Stimulated activated CD4-positive, alpha-beta T cell treated with anti-CD3 and anti-CD28 coated beads, Interleukin-12 subunit alpha, Interleukin-12 subunit beta, amount 100 ng/mL, for 4 hours (primary cell): ENCODE data around the gene ARMC5.
"Not testable (repeated sequence)": the region's sequence is repeated elsewhere in the genome, so short reads cannot be mapped to it uniquely, and the experiment has no call there.

Source experiments
- DNase-seq: peaks from one replicate; pipeline ENCODE4 v3.0.0-alpha.2; 2020

ARMC5 gene

GRCh38 chr16:31435341-31436220 lies 23.7 kb upstream of the ARMC5 start:
- DNase-seq: no peak

DNA sequence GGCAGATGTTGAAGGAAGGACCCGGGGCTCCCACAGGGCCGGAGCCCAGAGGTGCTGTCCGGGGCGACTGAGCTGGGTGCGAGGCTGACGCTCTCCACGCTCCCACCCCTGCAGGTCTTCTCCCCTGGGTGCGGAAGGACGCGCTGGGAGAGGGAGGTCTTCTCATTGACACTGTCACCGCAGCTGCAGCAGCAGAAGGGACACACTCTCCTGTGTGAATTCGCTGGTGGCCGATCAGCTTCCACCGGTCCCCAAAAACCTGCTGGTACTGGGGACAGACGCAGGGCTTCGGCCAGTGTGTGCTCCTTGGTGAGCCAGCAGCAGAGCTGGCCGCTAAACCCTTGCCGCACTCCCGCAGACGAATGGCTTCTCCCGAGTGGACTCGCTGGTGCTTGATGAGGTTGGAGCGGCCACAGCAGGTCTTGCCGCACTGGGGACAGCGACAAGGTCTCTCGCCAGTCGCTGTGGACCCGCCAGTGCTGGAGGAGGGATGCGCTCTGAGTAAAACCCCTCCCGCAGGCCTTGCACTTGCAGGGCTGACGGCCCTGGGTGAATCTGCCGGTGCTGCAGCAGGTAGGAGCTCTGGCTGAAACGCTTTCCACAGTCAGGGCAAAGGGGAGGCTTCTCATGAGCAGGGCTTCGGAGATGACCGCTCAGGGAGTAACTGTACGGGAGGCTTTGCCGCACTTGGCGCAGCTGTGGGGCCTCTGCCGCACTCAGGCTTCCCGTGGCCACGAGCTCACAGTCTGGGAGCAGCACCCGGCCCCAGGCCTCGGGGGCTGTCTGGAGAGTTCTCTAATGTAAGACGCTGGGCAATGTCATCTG lies 22.9 kb upstream of the ARMC5 start:
- no peak for DNase-seq

- no peak for DNase-seq
Measured at GRCh38 chr16:31438414-31438813, 20.9 kb upstream of the ARMC5 start.

GRCh38 chr16:31439023-31439422 lies 20.3 kb upstream of the ARMC5 start:
- not testable (repeated sequence) for DNase-seq

DNA sequence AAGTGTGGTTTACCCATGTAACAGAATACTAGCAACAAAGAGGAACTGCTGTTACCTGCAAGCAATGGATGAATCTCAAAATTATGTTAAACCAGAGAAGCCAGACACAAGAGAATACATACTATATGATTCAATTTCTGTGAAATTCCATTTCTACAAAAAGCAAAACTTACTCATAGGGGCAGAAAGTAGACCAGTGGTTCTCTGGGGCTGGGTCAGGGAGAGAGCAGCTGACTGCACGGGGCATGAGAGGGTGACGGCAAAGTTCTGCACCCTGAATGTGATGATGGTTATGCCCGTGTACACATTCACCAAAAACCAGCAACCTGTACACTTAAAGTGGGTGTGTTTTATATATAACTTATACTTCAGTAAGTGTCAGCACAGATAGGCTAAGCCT lies 19.8 kb upstream of the ARMC5 start:
- DNase-seq: no peak

DNA sequence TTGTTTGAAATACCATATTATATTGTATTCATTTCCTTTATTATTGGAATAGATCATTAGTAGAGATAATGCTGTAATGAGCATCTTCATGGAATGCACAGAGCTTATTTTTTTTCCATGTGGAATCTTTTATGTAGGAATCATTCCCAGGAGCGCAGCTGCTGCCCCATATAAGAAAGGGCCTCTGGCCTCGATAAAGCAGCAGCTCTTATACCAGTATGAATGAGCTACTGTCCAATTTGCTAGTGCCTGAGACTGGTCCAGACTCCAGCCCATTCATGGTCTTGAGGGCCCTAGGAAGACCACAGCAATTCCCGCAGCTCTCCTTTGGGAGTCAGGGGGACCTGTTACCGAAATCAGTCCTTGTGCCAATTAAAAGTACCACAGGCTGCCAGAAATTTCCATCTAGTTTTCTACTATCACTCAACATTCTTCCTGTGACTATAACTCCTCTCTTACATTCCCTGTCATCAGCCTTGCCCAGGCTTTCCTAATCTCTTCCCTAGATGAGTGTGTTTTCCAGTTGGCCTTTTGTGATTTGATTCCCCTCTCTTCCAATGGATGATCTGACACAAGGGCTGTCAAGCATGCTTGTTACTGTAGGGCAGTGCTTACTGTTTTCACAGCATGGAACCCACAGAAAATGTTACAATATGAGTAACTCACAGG lies 18.7 kb upstream of the ARMC5 start:
- no peak for DNase-seq

DNA sequence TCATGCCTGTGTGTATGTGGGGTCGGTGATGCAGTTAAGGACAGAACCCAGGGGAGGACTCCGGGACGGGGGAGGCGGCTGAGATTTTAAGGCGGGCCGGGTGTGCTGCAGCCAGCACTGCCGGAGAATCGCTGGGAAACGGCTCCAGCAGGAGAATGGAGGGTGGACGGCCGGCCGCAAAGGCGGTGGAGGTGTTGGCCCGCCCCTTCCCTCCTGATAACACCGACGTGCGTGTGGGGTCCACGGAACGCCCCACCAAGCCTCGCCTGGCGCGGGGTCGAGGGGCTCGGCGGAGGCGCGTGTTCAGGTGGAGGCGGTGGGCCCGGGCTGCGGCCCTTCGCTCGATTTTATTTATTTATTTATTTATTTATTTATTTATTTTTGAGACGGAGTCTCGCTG lies 17.3 kb upstream of the ARMC5 start:
- DNase-seq: no peak

DNA sequence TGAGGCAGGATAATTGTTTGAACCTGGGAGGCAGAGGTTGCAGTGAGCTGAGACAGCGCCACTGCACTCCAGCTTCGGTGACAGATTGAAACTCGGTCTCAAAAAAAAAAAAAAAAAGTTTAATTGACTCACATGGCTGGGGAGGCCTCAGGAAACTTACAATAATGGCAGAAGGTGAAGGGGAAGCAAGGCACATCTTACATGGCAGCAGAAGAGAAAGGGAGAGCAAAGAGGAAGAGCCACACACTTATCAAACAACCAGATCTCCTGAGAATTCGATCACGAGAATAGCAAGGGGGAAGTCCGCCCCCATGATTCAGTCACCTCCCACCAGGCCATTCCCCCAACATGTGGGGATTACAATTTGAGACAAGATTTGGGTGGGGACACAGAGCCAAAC lies 13.4 kb upstream of the ARMC5 start:
- DNase-seq: not testable (repeated sequence)

- no peak for DNase-seq
Measured at GRCh38 chr16:31451201-31451600, 8.1 kb upstream of the ARMC5 start.

- DNase-seq: no peak
Measured at GRCh38 chr16:31451681-31452351, 7.5 kb upstream of the ARMC5 start.

GRCh38 chr16:31452631-31453106 lies 6.6 kb upstream of the ARMC5 start:
- DNase-seq: no peak

DNA sequence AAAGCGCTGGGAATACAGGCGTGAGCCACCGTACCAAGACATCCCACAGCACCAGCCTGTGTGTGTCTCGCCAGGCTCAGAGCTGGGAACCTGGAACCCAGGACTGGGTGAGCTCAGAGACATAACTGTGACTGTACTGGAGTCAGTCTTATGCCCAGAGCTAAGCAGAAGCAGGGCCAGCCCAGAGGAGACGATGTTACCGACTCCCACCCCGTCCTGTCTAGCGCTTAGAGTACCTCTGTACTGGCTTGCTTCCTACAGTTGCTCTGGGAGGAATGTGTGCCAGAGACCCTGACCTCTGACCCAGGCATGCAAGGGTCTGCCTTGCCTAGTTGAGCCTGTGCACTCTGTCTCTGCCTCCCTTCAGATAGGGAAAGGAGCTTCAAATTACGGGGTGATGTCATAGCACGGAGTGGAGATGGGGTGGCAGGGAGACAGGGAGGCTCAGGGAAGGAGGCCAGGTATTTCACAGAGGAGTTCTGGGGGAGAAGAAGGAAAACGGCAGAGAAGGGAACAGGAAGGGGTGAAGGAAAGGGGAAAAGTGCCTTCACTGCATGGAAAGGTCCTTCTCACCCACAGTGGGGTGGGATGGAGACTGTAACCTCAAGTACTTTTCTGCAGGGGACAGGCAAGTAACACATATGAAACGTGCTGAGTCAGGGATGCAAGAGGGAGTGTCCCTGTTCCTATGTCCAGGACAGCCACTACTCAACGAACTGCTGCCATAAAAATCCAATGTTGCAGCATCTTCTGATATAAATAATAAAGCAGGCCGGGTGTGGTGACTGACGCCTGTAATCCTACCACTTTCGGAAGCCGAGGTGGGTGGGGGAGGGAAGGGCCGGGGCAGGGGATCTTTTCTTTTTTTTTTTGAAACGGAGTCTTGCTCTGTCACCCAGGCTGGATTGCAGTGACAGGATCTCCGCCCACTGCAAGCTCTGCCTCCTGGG lies 5.8 kb upstream of the ARMC5 start:
- DNase-seq: no peak

DNA sequence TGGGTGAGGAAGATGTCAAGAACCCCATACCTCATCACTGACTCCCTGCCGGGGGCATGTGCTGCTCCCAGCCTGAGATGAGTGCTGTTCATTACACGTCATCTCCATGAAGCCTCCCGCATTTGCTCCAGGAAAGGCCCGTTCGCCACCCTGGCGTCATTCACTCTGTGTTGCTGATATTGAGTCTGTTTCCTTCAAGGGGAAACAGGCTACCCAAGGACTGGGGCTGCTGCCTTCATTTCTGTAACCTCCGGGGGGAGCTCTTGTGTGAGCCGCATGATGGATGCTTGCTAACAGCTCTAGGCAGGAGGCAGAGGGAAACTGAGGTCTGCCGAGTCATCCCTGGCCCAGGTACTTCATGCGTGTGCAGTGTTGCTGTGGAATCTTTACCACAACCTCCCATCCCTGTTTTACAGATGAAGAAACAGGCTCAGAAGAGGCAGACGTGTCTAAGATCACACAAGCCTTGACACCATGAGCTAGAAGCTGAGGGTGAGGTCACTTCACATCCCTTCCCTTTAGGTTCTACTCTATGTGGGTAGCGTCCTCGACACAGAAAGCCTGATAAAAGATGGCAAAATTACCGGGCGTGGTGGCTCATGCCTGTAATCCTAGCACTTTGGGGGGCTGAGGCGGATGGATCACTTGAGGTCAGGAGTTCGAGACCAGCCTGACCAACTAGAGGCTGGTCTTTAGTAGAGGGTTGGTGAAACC lies 3.5 kb upstream of the ARMC5 start:
- no peak for DNase-seq

- no peak for DNase-seq
Measured at GRCh38 chr16:31456988-31457360, 2.3 kb upstream of the ARMC5 start.

- DNase-seq: peak; percentile 41
Measured at GRCh38 chr16:31458073-31458843, 1.0 kb upstream of the ARMC5 start.

DNA sequence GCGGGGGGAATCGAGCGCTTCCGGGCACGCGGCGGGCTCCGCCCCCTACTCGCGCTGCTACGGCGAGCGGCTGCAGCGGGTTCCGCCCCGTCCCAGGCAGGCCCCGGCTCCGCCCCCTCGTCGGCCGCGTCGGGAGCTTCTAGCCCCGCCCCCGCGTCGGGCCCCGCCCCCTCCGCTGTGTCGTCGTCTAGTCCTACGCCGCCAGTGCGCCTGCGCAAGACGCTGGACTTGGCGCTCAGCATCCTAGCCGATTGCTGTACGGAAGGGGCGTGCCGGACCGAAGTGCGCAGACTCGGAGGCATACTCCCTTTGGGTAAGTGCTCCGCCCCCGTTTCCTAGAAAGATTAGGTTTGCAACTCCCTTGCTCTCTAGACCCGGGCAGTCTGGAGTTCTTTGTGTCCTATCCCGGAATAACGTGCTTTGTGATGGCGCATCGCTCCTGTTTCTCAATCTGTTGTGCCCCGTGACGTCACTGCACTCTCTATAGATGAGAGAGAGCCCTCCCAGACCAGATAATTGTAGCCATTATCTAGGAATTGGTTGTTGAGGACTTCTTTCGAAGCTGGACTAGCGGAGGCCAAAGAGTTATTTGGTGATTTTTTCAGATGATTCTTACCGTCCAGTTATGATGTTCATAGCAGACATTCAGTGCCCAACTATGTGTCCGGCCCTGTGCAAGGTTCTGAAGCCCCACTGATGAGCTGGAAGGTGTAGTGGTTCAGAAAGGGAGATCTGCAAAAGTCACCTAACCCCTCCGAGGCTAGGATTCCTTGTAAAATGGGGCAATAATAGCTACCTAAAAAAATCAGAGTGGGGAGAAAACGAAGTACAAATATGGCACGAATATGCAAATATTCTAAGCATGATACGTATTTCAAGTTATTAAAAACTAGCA lies 633 bp downstream of the ARMC5 start:
- DNase-seq: peak; percentile 100

DNA sequence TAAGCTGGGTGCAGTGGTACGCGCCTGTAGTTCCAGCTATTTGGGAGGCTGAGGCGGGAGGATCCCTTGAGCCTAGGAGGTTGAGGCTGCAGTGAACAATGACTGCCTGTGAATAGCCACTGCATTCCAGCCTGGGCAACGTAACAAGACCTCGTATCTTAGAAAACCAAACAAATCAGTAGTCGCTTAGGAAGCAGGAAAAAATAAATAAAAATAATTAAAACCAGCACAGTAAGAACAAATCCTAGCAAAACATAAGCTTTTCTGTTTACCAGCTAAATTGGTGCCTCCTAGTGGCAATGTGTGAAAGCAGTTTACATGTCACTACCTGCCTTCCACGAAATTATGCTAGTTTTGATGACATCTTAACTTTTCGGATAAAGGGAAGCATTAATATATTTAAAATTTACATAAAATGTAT lies 1.3 kb downstream of the ARMC5 start:
- no peak for DNase-seq

DNA sequence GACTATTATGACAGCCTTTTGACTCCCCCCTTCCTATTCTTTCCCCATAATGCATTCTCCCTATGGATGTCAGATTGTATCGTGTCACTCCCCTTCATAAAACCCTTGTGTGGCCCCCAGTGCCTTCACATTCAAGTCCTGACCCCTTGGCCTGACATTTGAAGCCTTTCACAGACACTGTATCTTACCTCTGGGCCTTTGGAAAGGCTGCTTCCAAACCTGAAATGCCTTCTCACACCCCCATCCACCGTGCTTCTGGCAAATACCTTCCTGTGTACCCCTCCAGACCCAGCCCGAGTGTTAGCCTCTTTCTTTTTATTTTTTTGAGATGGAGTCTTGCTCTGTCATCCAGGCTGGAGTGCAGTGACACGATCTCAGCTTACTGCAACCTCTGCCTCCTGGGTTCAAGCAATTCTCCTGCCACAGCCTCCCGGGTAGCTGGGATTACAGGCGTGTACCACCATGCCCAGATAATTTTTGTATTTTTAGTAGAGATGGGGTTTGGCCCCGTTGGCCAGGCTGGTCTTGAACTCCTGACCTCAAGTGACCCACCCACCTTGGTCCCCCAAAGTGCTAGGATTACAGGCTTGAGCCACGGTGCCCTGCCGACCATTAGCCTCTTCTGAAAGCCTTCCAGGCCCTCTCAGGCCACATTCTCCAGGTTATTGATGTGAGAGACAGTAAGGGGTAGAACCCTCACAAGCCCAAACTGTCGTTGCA lies 2.1 kb downstream of the ARMC5 start:
- DNase-seq: no peak
